Heart left ventricle (tissue), 16 donors: ENCODE measurements around the gene SPAG17. TPM values are rescaled to one million over a fixed set of nuclear protein-coding genes. Genes with fewer than 3 reads are reported as not detected.

ENCODE experiments used
- ATAC-seq, 4 donors: fragments of 200-7000 bp; cut with Tn5 transposase; one replicate each; pipeline ENCODE4 v1.9.1; 2020 to 2022; ENCODE audit warnings: moderate library complexity in 4 of 4, mild to moderate bottlenecking in 3 of 4, moderate number of reproducible peaks in 1 of 4
- DNase-seq, 5 donors: peaks; one replicate each; pipeline ENCODE4 v3.0.0-alpha.2; 2020
- H3K27ac ChIP-seq, 12 donors: fragments of 200-600 bp; sonication (generic) in 4 of 12; one replicate each; pipeline versions ENCODE4 v1.5.0 to v1.8.0; 2016 to 2022; ENCODE audit warnings: mild to moderate bottlenecking in 2 of 12
- H3K27me3 ChIP-seq, 9 donors: fragments of 200-600 bp; sonication (generic) in 2 of 9; one replicate each; pipeline versions ENCODE4 v1.5.1 to v1.8.0; 2016 to 2022; ENCODE audit warnings: mild to moderate bottlenecking in 3 of 9
- H3K36me3 ChIP-seq, 9 donors: fragments of 200-600 bp; sonication (generic) in 2 of 9; one replicate each; pipeline versions ENCODE4 v1.5.0 to v1.8.0; 2018 to 2022; ENCODE audit warnings: mild to moderate bottlenecking in 2 of 9
- H3K4me1 ChIP-seq, 12 donors: fragments of 200-600 bp; sonication (generic) in 4 of 12; one replicate each; pipeline versions ENCODE4 v1.5.0 to v1.8.0; 2016 to 2022; ENCODE audit warnings: mild to moderate bottlenecking in 3 of 12
- H3K4me3 ChIP-seq, 12 donors: fragments of 200-600 bp; sonication (generic) in 4 of 12; one replicate each; pipeline versions ENCODE4 v1.5.0 to v1.8.0; 2017 to 2022; ENCODE audit warnings: mild to moderate bottlenecking in 9 of 12, moderate library complexity in 4 of 12
- H3K9me3 ChIP-seq, 12 donors: fragments of 200-600 bp; sonication (generic) in 4 of 12; one replicate each; pipeline versions ENCODE4 v1.5.0 to v1.8.0; 2016 to 2022; ENCODE audit warnings: mild to moderate bottlenecking in 1 of 12
- CTCF ChIP-seq, 12 donors: fragments of 200-600 bp; sonication (generic) in 4 of 12; IDR thresholded peaks; one replicate each; pipeline versions ENCODE4 v1.5.0 to v1.8.0; 2018 to 2022; ENCODE audit warnings: antibody characterized with exemption in 12 of 12, mild to moderate bottlenecking in 5 of 12
- POLR2A ChIP-seq, 2 donors: fragments of 450-650 bp; IDR thresholded peaks; one replicate each; pipeline ENCODE4 v1.6.1; 2017; ENCODE audit warnings: antibody characterized with exemption in 2 of 2, mild to moderate bottlenecking in 2 of 2, moderate library complexity in 2 of 2
- WGBS, 4 donors: extraction: QIAGEN DNeasy Blood & Tissue Kit in 2 of 4; methylation state at CpG; one replicate each; pipeline versions ENCODE4 v1.1.5 to v1.1.7; 2013 to 2018; 5-methylcytosine and 5-hydroxymethylcytosine counted together
- intact Hi-C, 10 donors: fragments of 100-400 bp; cut with DNase I; formaldehyde crosslinking; loops; one replicate each; pipeline versions ENCODE4 v1.11.1 to v1.14.2; 2022
- polyA plus RNA-seq, 2 donors: library from polyadenylated mRNA; stranded (reverse); fragments of 200-250 nt; gene quantifications; one replicate each; pipeline ENCODE4 v1.2.3, GENCODE V29; 2013
- total RNA-seq, 9 donors: library from RNA; depleted of rRNA in 2 of 9; stranded (reverse); fragments of >200 nt in 2 of 9; fragmentation: NEBNext Ultra II Directional in 3 of 9; extraction: Animal tissue kit (Norgen Biotek cat#: 25700) in 3 of 9; gene quantifications; one replicate each; pipeline versions ENCODE4 v1.1.0 to v1.2.4, GENCODE V29; 2016 to 2023
- donor health status: ischemic (EF 13 %, LVEDD 7.1; RV severe dilation, severe dysfunction).
- donor health status: healthy with polysubstance abuse.
- donor health status: DM: no; HTN: yes; CAD: no.
- donor health status: DM: no; HTN: no; CAD: no.
- donor health status: ischemic (EF 25% LVEDD 6.9; RV normal size, moderate dysfunction).
- donor health status: ischemic (EF 25% LVEDD 5.7; RV mildly dilated, moderate dysfunction).
- donor health status: healthy.
- donor health status: DM: yes; HTN: yes; CAD: no.
- donor health status: ischemic (EF 35%, LVEDD 5.7; RV mildly dilated, moderate dysfunction).
- donor health status: nonischemic (EF 11% LVEDD 7.7; RV severe dilation, severe dysfunction).
- donor health status: DM: yes; HTN: yes; CAD: no.
- donor health status: PGD.
- donor health status: ischemic (EF 29% LVEDD 5.4; RV normal size, mild dysfunction).
- donor health status: nonischemic (EF 23%, LVEDD 6.1; RV moderate dilation, normal function).

SPAG17 gene
- total and polyA plus RNA-seq, 11 donors, result 0.38 to 0.48 TPM; not detected in 9

GRCh38 chr1:118155106-118155505, 29.9 kb downstream of the SPAG17 start:
- no peak overlapping the region for H3K27ac ChIP-seq
- no peaks in the 10 kb centered on the region for H3K9me3 ChIP-seq
- no peak overlapping the region for H3K4me3 ChIP-seq
- WGBS, 4 donors, result 82 to 95% (median 92%) methylated on average over 1 of the region's 1 CpG
- no peaks in the 10 kb centered on the region for H3K36me3 ChIP-seq
- DNase-seq (no peak), ATAC-seq (no peak)
- intact Hi-C loops, result loop anchor here in 6 of 10 donors (5.0 to 10.0 kb wide), 6 partner anchors 560 to 1210 kb away; partner anchors contain the start of gene HAO2 (in 1 of the 6)
- no peak for TF ChIP-seq POLR2A (IDR thresholded peaks at IDR 0.05)
- no peak for TF ChIP-seq CTCF (IDR thresholded peaks at IDR 0.05)
- H3K27me3 ChIP-seq, result peaks cover 0 to 3% (median 0%) of the 10 kb centered on the region in 9 donors
- no peaks in the 10 kb centered on the region for H3K4me1 ChIP-seq

GRCh38 chr1:118154220-118154619, 30.8 kb downstream of the SPAG17 start:
- Histone ChIP-seq H3K27ac (no peak overlapping the region), H3K27me3 (peaks cover 0 to 3% (median 0%) of the 10 kb centered on the region in 9 donors), H3K4me3 (no peak overlapping the region), H3K4me1 (no peaks in the 10 kb centered on the region), H3K9me3 (no peaks in the 10 kb centered on the region), H3K36me3 (no peaks in the 10 kb centered on the region)
- intact Hi-C loops, result loop anchor here in 9 of 10 donors (5.0 to 10.0 kb wide), 9 partner anchors 561 to 1218 kb away; partner anchors contain the start of gene HAO2 (in 3 of the 9)
- DNase-seq (no peak), ATAC-seq (no peak)
- WGBS, 4 donors, result 79 to 97% (median 93%) methylated on average over 1 of the region's 1 CpG
- no peak for TF ChIP-seq POLR2A (IDR thresholded peaks at IDR 0.05)
- TF ChIP-seq CTCF (IDR thresholded peaks at IDR 0.05), result peak in 8 of 12 donors; percentile 8 to 34 (median 25)

GRCh38 chr1:118151312-118151937, 33.6 kb downstream of the SPAG17 start:
- Histone ChIP-seq H3K27ac (no peak overlapping the region), H3K9me3 (no peaks in the 10 kb centered on the region), H3K4me3 (no peak overlapping the region), H3K4me1 (no peaks in the 10 kb centered on the region), H3K36me3 (no peaks in the 10 kb centered on the region), H3K27me3 (no peaks in the 10 kb centered on the region)
- intact Hi-C loops, result loop anchor here in 9 of 10 donors (2.0 to 10.0 kb wide), 10 partner anchors 563 to 1221 kb away; partner anchors contain the start of gene HAO2 (in 3 of the 9)
- 1 to 6% (median 1%) methylated on average over 6 of the region's 6 CpGs for WGBS, 4 donors
- DNase-seq, result peak in 2 of 5 donors; percentile 34 to 46
- TF ChIP-seq POLR2A (IDR thresholded peaks at IDR 0.05) (no peak), CTCF (IDR thresholded peaks at IDR 0.05) (peak; percentile 44 to 74 (median 64))
- ATAC-seq, result peak in 1 of 4 donors; percentile 33

- Histone ChIP-seq H3K27ac (no peak overlapping the region), H3K4me3 (no peak overlapping the region), H3K4me1 (peaks cover 0 to 2% (median 0%) of the 10 kb centered on the region in 12 donors), H3K36me3 (no peaks in the 10 kb centered on the region), H3K27me3 (no peaks in the 10 kb centered on the region), H3K9me3 (no peaks in the 10 kb centered on the region)
- ATAC-seq (no peak), DNase-seq (no peak)
- TF ChIP-seq CTCF (IDR thresholded peaks at IDR 0.05) (no peak), POLR2A (IDR thresholded peaks at IDR 0.05) (no peak)
- 86 to 89% (median 87%) methylated on average over 8 of the region's 8 CpGs for WGBS, 4 donors
- intact Hi-C loops, result loop anchor here in 9 of 10 donors (2.0 to 10.0 kb wide), 10 partner anchors 565 to 1223 kb away; partner anchors contain the start of gene HAO2 (in 5 of the 9)
Measured at GRCh38 chr1:118149799-118150198, 35.2 kb downstream of the SPAG17 start.
